Measurements from ENCODE around the gene SLC4A4.

DNA sequence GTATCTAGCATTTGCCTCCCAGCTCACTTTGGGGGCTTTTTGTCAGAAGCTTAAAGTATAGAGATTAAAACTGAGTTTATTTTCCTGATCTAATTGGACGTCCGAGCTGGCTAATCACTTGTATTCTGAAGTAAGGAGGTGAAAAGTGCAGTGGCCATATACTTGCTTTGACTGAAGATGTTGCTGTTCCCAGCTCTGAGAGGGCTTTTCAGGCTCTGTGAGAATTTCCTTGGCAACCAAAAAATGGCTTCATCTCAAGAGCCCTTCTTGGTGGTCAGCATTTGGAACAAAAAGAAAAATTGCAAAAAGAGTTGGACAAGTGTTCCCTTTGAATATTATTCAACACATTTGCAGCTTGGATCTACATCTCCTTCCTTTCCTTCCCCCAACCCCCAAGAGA lies 67.0 kb downstream of the SLC4A4 start:
- TF ChIP-seq, protein P1, sequence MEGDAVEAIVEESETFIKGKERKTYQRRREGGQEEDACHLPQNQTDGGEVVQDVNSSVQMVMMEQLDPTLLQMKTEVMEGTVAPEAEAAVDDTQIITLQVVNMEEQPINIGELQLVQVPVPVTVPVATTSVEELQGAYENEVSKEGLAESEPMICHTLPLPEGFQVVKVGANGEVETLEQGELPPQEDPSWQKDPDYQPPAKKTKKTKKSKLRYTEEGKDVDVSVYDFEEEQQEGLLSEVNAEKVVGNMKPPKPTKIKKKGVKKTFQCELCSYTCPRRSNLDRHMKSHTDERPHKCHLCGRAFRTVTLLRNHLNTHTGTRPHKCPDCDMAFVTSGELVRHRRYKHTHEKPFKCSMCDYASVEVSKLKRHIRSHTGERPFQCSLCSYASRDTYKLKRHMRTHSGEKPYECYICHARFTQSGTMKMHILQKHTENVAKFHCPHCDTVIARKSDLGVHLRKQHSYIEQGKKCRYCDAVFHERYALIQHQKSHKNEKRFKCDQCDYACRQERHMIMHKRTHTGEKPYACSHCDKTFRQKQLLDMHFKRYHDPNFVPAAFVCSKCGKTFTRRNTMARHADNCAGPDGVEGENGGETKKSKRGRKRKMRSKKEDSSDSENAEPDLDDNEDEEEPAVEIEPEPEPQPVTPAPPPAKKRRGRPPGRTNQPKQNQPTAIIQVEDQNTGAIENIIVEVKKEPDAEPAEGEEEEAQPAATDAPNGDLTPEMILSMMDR (IDR thresholded peaks at IDR 0.05; ENCODE audit: low read length), result no peak
- no peak for TF ChIP-seq EZH2 (IDR thresholded peaks at IDR 0.05; ENCODE audit: borderline replicate concordance, low read length)
